ENCODE results near the gene SEC14L2. TPM values are rescaled to one million over a fixed set of nuclear protein-coding genes. Genes with fewer than 3 reads are reported as not detected.

Gene SEC14L2
- total and polyA plus RNA-seq, 2 donors (not counting 3 experiments of a cell fraction or from before 2014, with no cell fraction given), result 22.5 to 28.8 TPM

DNA sequence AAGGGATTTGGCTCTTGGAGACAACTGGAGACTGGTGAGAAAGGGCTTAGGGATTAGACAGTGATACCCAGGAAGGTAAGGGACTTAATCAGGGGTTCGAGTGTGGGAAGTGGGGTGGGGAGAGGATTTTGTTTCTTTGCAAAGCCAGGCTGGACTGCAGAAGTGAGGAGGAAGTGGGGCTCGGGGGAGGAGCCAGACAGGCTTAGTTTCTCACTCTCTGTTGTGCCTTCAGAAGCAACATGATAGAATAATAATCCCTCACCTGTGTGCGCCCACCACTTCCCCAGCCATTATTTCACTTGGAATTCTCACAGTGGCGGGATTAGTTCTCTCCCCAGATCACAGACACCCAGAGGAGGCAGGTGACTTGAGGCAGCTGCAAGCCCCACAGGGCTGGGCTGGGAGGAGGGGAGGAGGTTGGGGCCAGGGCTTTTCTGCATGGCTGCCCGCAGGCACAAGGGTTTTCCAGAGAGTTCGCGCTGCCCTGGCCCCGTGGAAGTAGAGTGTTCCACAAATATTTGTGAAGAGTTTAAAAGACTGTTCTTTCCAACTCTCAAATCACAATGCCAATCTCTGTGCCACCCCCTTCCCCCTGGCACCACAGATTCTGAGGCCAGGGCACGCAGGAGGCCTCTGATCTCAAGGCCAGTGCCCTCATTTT lies 4.0 kb upstream of the SEC14L2 start:
- H3K9me3 ChIP-seq (replicated peaks; ENCODE audit: control insufficient read depth, insufficient read depth, low read length), result no peaks in the 10 kb centered on the region
- H3K27ac ChIP-seq (ENCODE audit: insufficient read depth, low read depth, low read length), result no peak overlapping the region
- no peaks in the 10 kb centered on the region for H3K9me1 ChIP-seq (replicated peaks; ENCODE audit: control insufficient read depth, extremely low read depth, insufficient read depth, low read length)
- no peaks in the 10 kb centered on the region for H3K36me3 ChIP-seq (ENCODE audit: control insufficient read depth in 2 of 2, extremely low read depth in 1 of 2, insufficient read depth in 2 of 2, low read length in 2 of 2)
- H2AFZ ChIP-seq (ENCODE audit: low read depth, low read length), result no peak overlapping the region
- BruUV-seq (replicated peaks), result no TSS peak
- TF ChIP-seq MYC (IDR thresholded peaks at IDR 0.05; ENCODE audit: low read depth, low read length) (no peak), JUN (IDR thresholded peaks at IDR 0.05; ENCODE audit: borderline replicate concordance, insufficient read depth, insufficient read length, low read depth) (no peak), POLR2A (IDR thresholded peaks at IDR 0.05; ENCODE audit: low read depth, low read length) (no peak), EZH2 (IDR thresholded peaks at IDR 0.05; ENCODE audit: borderline replicate concordance, low read depth, low read length, severe bottlenecking) (no peak), GATA2 (IDR thresholded peaks at IDR 0.05; ENCODE audit: insufficient read depth, insufficient read length, low read depth, low read length) (no peak), FOS (IDR thresholded peaks at IDR 0.05; ENCODE audit: borderline replicate concordance, insufficient read depth, low read length) (no peak), POLR2AphosphoS5 (IDR thresholded peaks at IDR 0.05; ENCODE audit: insufficient read depth, low read depth, low read length) (no peak)
- TF ChIP-seq, protein P1, sequence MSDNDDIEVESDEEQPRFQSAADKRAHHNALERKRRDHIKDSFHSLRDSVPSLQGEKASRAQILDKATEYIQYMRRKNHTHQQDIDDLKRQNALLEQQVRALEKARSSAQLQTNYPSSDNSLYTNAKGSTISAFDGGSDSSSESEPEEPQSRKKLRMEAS (IDR thresholded peaks at IDR 0.05; ENCODE audit: insufficient read depth, insufficient read length), result no peak
- TF ChIP-seq, protein P2, sequence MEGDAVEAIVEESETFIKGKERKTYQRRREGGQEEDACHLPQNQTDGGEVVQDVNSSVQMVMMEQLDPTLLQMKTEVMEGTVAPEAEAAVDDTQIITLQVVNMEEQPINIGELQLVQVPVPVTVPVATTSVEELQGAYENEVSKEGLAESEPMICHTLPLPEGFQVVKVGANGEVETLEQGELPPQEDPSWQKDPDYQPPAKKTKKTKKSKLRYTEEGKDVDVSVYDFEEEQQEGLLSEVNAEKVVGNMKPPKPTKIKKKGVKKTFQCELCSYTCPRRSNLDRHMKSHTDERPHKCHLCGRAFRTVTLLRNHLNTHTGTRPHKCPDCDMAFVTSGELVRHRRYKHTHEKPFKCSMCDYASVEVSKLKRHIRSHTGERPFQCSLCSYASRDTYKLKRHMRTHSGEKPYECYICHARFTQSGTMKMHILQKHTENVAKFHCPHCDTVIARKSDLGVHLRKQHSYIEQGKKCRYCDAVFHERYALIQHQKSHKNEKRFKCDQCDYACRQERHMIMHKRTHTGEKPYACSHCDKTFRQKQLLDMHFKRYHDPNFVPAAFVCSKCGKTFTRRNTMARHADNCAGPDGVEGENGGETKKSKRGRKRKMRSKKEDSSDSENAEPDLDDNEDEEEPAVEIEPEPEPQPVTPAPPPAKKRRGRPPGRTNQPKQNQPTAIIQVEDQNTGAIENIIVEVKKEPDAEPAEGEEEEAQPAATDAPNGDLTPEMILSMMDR (IDR thresholded peaks at IDR 0.05; ENCODE audit: extremely low read depth in 1 of 2, insufficient read depth in 1 of 2, low read depth in 1 of 2, low read length in 2 of 2), result no peak
- no peak for FAIRE-seq
- POLR2A ChIA-PET, result no interaction called here
- DNase-seq (ENCODE audit: low read depth, low spot score), result no peak
- dilution Hi-C loops (cut with MboI; ENCODE audit: extremely low pct_ligation_motif_present, low sequenced_read_pairs), result no loop called here
- no peak overlapping the region for H3K4me2 ChIP-seq (ENCODE audit: insufficient read depth, low read length)
- CTCF ChIA-PET, result interaction anchor here (0.9 to 4.3 kb wide), 11 partner anchors 28 to 363 kb away, joined by 3 to 58 read pairs (median 9); partner anchors contain the start of gene MTFP1
- peaks cover 14% of the 10 kb centered on the region for H3K79me2 ChIP-seq (ENCODE audit: control insufficient read depth, insufficient read depth, low read length)
- intact Hi-C loops (cut with micrococcal nuclease), result loop anchor here (5.0 kb wide), 1 partner anchor 215 kb away; the partner anchor contains the start of gene TCN2
- H3K4me3 ChIP-seq (replicated peaks in 1 of 3; ENCODE audit: insufficient read depth in 1 of 3, low read depth in 1 of 3, low read length in 3 of 3), result no peak overlapping the region
- H3K27me3 ChIP-seq (ENCODE audit: control insufficient read depth in 2 of 2, insufficient read depth in 2 of 2, low read length in 2 of 2), result no peaks in the 10 kb centered on the region
- no peaks in the 10 kb centered on the region for H4K20me1 ChIP-seq (replicated peaks; ENCODE audit: control insufficient read depth, extremely low read depth, insufficient read depth, low read length)
- no peak overlapping the region for H3K9ac ChIP-seq (replicated peaks; ENCODE audit: extremely low read depth, insufficient read depth, low read length)
- peaks cover 12% of the 10 kb centered on the region for H3K4me1 ChIP-seq (ENCODE audit: control insufficient read depth, extremely low read depth, insufficient read depth, low read length)

All from endothelial cell of umbilical vein (primary cell).